ENCODE results near the gene FGF1. TPM values are rescaled to one million over a fixed set of nuclear protein-coding genes. Genes with fewer than 3 reads are reported as not detected.

The FGF1 gene
- total RNA-seq, 4 donors from 2014 or later: 1.7 to 4.0 (median 2.9) TPM

DNA sequence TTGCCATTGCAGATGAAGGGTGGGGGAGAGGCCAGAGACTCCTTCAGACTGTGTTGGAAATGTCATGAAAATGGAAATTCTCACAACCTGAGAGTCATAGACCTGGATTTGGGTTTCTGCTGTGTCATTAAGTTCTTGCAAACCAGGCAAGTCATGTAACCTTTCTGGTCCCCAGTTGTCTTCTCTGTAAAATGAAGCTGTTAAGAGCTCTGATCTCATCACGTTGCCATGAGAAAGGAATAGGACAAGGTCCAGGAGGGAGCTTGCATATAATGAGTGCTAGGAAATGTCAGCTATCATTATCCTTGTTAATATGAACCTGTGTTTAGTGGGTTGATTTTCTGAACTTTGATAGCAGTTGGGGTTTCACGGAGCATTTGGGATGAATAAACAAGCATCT, 59.1 kb downstream of the FGF1 start:
- H3K4me3 ChIP-seq: no peak overlapping the region
- H3K27ac ChIP-seq (replicated peaks in 1 of 4): peak overlapping the region in 1 of 4 donors; percentile 66
- TF ChIP-seq EP300 (IDR thresholded peaks at IDR 0.05): no peak
- TF ChIP-seq, protein P1, sequence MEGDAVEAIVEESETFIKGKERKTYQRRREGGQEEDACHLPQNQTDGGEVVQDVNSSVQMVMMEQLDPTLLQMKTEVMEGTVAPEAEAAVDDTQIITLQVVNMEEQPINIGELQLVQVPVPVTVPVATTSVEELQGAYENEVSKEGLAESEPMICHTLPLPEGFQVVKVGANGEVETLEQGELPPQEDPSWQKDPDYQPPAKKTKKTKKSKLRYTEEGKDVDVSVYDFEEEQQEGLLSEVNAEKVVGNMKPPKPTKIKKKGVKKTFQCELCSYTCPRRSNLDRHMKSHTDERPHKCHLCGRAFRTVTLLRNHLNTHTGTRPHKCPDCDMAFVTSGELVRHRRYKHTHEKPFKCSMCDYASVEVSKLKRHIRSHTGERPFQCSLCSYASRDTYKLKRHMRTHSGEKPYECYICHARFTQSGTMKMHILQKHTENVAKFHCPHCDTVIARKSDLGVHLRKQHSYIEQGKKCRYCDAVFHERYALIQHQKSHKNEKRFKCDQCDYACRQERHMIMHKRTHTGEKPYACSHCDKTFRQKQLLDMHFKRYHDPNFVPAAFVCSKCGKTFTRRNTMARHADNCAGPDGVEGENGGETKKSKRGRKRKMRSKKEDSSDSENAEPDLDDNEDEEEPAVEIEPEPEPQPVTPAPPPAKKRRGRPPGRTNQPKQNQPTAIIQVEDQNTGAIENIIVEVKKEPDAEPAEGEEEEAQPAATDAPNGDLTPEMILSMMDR (IDR thresholded peaks at IDR 0.05): no peak
- no peak for TF ChIP-seq POLR2AphosphoS5 (IDR thresholded peaks at IDR 0.05)
- no peak for TF ChIP-seq POLR2A (IDR thresholded peaks at IDR 0.05; ENCODE audit: low read depth)
- H3K4me1 ChIP-seq: peaks cover 21 to 28% (median 25%) of the 10 kb centered on the region in 4 donors
- no peaks in the 10 kb centered on the region for H3K27me3 ChIP-seq
- intact Hi-C loops (cut with DNase I): no loop called here
- no peaks in the 10 kb centered on the region for H3K36me3 ChIP-seq
- H3K9me3 ChIP-seq: no peaks in the 10 kb centered on the region
- WGBS: 91% methylated on average over 2 of the region's 2 CpGs
- DNase-seq (ENCODE audit: extremely low spot score): no peak

DNA sequence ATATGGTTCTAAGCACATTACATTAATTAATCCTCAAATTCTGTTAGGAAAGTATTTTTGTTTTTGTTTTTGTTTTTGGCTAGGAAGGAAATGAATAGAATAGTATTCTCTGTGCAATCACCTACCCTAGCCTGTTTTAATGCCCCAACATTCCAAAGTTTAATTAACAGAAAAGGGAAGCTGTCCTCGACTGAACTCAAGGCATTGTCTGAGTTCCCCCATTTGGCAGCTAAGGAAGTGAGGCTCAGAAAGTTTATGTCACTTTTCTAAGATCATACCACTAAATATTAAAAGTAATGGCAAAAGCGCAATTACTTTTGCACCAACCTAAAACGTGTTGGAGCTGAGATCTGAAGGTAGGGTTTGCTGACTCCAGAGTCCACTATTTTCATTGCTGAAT, 59.8 kb downstream of the FGF1 start:
- 67% methylated on average over 3 of the region's 3 CpGs for WGBS
- peaks cover 21 to 28% (median 25%) of the 10 kb centered on the region in 4 donors for H3K4me1 ChIP-seq
- H3K27me3 ChIP-seq: no peaks in the 10 kb centered on the region
- H3K36me3 ChIP-seq: no peaks in the 10 kb centered on the region
- TF ChIP-seq POLR2AphosphoS5 (IDR thresholded peaks at IDR 0.05) (no peak), POLR2A (IDR thresholded peaks at IDR 0.05; ENCODE audit: low read depth) (no peak), EP300 (IDR thresholded peaks at IDR 0.05) (no peak)
- TF ChIP-seq, protein P1 (IDR thresholded peaks at IDR 0.05): no peak
- no peaks in the 10 kb centered on the region for H3K9me3 ChIP-seq
- H3K4me3 ChIP-seq: no peak overlapping the region
- H3K27ac ChIP-seq (replicated peaks in 1 of 4): peak overlapping the region in 3 of 4 donors; percentile 31 to 66 (median 32)
- intact Hi-C loops (cut with DNase I): no loop called here
- DNase-seq (ENCODE audit: extremely low spot score): no peak

DNA sequence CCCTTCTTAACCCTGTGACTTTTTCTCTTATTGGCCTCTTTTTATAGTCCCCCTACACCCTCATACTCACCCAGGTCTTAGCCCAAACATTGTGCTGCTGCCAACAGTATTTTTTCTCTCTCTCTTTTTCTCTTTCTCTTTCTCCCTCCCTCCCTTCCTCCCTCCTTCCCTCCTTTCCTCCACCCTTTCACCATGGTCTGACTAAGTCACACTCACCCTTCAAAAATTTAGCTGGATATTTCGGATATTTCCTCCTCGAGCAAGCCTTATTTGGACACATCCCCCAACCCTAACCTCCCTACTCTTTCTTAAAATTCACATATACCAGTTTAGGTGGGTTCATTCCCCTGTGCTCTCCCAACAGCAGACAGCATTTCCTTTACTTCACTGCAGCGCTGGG, 64.7 kb downstream of the FGF1 start:
- peaks cover 16 to 21% (median 17%) of the 10 kb centered on the region in 4 donors for H3K4me1 ChIP-seq
- no peak overlapping the region for H3K4me3 ChIP-seq
- no peak overlapping the region for H3K27ac ChIP-seq (replicated peaks in 1 of 4)
- no peaks in the 10 kb centered on the region for H3K36me3 ChIP-seq
- no peak for DNase-seq (ENCODE audit: extremely low spot score)
- WGBS: 82% methylated on average over 3 of the region's 3 CpGs
- intact Hi-C loops (cut with DNase I): no loop called here
- no peaks in the 10 kb centered on the region for H3K27me3 ChIP-seq
- no peaks in the 10 kb centered on the region for H3K9me3 ChIP-seq
- no peak for TF ChIP-seq EP300 (IDR thresholded peaks at IDR 0.05)
- TF ChIP-seq POLR2A (IDR thresholded peaks at IDR 0.05; ENCODE audit: low read depth): no peak
- no peak for TF ChIP-seq POLR2AphosphoS5 (IDR thresholded peaks at IDR 0.05)
- TF ChIP-seq, protein P1 (IDR thresholded peaks at IDR 0.05): no peak

DNA sequence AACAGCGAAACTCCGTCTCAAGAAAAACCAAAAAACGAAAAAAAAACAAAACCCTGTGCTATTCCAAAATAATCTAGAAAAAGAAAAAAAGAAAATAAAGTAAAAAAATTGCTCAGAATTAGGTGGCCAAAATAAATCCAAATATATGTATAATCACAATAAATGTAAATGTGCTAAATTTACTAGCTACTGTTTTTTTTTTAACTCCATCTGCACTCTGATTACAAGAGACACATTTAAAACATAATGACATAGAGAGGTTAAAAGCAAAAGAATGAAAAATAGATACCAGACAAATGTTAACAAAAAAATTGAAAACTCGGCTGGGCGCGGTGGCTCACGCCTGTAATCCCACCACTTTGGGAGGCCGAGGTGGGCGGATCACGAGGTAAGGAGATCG, 66.1 kb downstream of the FGF1 start:
- WGBS: 89% methylated on average over 11 of the region's 11 CpGs
- Histone ChIP-seq H3K27me3 (no peaks in the 10 kb centered on the region), H3K4me1 (peaks cover 2 to 7% (median 3%) of the 10 kb centered on the region in 4 donors), H3K36me3 (no peaks in the 10 kb centered on the region), H3K9me3 (no peaks in the 10 kb centered on the region), H3K27ac (replicated peaks in 1 of 4) (no peak overlapping the region), H3K4me3 (no peak overlapping the region)
- intact Hi-C loops (cut with DNase I): no loop called here
- DNase-seq (ENCODE audit: extremely low spot score): no peak
- no peak for TF ChIP-seq EP300 (IDR thresholded peaks at IDR 0.05)
- TF ChIP-seq, protein P1 (IDR thresholded peaks at IDR 0.05): no peak
- no peak for TF ChIP-seq POLR2AphosphoS5 (IDR thresholded peaks at IDR 0.05)
- no peak for TF ChIP-seq POLR2A (IDR thresholded peaks at IDR 0.05; ENCODE audit: low read depth)

DNA sequence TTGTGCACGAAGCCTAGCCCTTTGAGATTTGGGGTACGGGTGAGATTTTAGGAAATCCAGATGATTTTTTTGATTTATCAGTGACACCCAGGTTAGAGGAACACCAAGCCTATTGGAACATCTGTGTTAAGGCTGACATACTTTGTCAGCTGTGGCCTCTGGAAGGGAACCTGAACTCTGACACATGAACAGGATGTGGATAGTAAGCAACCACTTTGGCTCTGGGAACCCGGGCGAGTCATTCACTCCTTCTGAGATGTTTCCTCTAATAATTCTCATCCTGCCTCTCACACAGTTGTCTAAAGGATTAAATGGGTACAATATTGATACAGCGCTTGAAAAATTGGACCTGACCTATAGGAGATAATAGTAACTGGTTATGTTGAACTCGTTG, 67.8 kb downstream of the FGF1 start:
- no peak for DNase-seq (ENCODE audit: extremely low spot score)
- TF ChIP-seq EP300 (IDR thresholded peaks at IDR 0.05): no peak
- TF ChIP-seq, protein P1 (IDR thresholded peaks at IDR 0.05): no peak
- no peak for TF ChIP-seq POLR2A (IDR thresholded peaks at IDR 0.05; ENCODE audit: low read depth)
- TF ChIP-seq POLR2AphosphoS5 (IDR thresholded peaks at IDR 0.05): no peak
- no peak overlapping the region for H3K27ac ChIP-seq (replicated peaks in 1 of 4)
- no peak overlapping the region for H3K4me3 ChIP-seq
- peaks cover 0 to 9% (median 4%) of the 10 kb centered on the region in 4 donors for H3K4me1 ChIP-seq
- intact Hi-C loops (cut with DNase I): no loop called here
- no peaks in the 10 kb centered on the region for H3K9me3 ChIP-seq
- 71% methylated on average over 6 of the region's 6 CpGs for WGBS
- H3K27me3 ChIP-seq: no peaks in the 10 kb centered on the region
- peaks cover 0 to 4% (median 0%) of the 10 kb centered on the region in 4 donors for H3K36me3 ChIP-seq

Data from esophagus muscularis mucosa (tissue), 4 donors.